ENCODE results near the gene EVC2.
"Not testable (repeated sequence)": the region's sequence is repeated elsewhere in the genome, so short reads cannot be mapped to it uniquely, and the experiment has no call there.

Gene EVC2

GRCh38 chr4:5738061-5738460 is 29.7 kb upstream of the EVC2 start:
- no peak for DNase-seq

DNA sequence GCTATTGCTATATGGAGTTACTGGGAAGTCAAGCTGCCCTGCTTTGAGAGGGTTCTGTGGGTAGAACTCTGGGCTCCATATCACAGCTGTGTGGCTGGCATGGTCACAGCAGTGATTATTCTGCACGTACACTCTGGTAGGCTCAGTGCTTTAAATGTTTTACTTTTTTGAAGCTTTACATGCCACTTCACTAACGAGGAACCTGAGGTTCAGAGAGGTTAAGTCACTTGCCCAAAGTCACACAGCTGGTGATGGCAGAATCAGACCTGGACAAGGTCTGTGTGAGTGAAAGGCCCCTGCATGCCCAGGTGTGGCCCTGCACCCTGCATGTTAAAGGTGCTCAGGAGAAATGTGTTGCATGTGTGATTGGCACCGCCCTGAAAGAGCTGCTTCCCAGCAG is 27.1 kb upstream of the EVC2 start:
- no peak for DNase-seq

DNA sequence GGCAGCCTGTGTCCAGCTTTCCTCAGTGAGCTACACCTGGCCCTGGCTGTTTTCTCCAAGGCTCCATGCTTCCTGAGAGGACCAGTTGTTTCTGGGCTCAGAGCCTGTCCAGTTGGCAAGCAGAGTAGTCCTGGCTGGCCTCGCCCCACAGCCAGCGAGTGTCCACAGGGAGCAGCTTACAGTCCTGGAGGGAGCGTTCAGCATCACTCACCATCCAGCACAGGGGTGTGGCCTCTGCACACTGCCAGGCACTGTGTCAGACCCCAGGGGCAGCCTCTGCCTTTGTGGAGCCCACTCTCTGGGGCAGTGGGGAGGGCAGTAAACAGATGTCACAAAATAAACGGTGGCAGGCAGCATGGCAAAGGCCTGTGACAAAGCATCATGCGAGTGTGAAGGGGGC is 26.5 kb upstream of the EVC2 start:
- no peak for DNase-seq

- DNase-seq = no peak
Measured at GRCh38 chr4:5732158-5732557, 23.8 kb upstream of the EVC2 start.

DNA sequence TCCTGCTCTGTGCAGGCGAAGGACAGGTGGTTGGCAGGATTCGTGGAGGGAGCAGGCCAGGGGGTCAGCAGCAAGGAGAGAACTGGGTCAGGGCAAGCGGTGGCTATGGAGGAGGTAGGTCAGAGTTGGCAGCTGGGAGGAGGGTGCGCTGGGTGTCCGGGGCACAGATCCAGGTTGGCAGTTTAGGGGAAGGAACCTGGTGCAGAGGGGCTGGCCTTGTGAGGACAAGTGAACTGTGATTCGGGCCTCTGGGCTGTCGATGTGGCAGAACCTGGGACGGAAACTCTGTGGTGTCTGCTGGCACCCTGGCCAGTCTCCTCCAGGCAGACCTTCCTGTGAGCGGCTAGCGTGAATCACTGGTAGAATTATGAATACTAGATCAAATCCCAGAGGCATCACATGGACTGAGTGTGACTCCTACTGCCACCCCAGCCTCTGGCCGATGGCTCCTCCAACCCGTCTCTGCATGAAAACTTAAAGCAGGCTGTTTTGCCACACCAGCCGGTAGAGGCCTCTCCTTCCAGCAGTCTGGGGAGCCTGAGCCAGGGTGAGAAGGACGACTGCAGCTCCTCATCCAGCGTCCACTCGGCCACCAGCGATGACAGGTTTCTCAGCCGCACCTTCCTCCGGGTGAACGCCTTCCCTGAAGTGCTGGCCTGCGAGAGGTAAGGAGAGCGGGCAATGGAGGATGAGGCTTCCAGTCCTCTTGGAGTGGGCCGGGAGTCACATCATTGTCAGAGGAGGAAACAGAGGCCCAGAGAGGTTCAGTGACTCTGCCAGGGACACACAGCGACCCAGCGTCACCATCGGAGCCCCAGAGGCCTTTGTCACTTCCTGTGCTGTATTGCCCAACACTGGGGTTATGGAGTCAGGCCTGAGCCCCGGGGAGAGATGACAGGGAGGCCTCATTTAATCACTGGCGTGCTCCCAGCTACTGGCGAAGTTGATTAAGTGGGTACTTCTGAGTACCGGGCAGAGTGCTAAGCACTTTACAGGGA is 22.9 kb upstream of the EVC2 start:
- DNase-seq = no peak

DNA sequence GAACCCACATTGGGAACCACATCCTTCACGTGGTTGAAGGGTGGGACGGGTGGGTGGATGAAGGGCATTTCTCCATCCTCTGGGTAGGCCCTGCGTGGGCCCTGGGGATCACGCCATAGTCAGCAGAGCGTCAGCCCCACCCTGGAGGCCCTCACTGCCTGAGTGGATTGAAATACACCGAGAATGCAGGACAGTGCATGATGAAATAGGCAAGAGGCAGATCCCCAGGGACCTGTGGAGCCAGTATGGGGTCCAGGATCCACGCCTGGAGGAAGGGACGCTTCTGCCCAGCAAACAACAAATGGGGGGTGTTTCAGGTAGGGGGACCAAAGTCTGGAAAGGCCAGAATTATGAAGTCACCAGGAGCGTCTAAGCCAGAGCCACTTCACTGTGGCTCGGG is 22.1 kb upstream of the EVC2 start:
- DNase-seq = no peak

DNA sequence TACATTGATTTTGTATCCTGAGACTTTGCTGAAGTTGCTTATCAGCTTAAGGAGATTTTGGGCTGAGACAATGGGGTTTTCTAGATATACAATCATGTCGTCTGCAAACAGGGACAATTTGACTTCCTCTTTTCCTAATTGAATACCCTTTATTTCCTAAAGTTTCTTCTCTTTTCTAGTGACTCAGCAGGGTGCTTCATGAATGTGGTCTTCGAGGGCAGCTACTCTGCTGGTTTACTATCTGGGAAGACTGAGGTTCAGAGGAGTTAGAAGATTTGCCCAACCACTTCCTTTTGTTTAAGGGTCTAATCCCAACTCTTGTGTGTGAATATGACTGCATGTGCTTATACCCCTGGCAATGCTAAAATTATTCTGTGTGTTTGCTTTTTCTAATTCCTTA is 20.1 kb upstream of the EVC2 start:
- not testable (repeated sequence) for DNase-seq

DNA sequence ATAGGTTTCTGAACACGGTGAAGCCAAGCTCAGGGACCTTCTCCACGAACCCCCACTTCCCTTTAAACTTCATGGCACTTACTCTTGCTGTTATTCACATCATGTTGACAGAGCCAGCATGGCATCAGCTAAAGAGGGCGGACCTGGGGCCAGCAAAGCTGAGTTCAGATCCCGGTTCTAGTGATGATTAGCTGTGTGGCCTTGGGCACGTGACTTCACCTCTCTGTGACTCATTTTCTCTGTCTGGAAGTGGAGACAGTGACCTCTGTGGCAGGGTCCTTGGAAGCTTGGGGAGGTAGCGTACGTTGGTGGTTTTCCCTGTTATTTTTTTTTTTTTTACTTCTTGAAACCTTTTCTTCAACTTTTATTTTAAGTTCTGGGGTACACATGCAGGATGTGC is 16.0 kb upstream of the EVC2 start:
- no peak for DNase-seq

GRCh38 chr4:5722328-5722727 is 14.0 kb upstream of the EVC2 start:
- no peak for DNase-seq

DNA sequence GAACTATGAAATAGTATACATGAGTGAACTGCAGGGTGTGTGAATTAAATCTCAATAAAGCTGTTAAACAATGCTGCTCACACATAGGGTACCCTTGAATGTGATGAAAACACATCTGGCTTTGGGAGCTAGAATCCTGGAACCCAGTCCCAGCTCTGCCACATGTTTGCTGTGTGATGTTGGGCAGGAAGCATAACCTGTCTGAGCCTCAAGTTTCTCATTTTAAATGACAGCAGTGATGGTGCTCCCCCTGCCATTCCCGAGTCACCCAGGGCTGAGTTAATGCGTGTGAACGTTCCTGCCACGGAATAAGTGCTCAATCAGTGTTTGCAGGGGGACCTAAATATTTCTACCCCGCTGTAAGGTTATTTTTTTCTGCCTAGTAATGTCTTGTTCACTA is 13.6 kb upstream of the EVC2 start:
- no peak for DNase-seq

DNA sequence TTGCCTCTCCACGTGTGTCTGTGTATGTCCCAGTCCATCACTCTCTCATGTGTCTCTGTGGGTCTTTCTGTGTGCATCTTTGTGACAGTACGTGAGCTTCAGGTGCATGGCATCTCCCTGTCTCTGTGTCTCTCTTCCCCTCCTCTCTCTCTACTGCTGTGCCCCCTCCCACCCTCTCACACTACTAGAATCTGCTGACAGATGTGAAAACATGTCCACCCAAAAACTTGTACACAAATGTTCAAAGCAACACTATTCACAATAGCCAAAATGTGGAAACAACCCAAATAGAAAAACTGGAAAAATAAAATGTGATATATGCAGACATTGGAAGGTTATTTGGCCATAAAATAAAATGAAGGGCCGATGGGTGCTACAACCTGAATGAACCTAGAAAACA is 12.6 kb upstream of the EVC2 start:
- DNase-seq = no peak

DNA sequence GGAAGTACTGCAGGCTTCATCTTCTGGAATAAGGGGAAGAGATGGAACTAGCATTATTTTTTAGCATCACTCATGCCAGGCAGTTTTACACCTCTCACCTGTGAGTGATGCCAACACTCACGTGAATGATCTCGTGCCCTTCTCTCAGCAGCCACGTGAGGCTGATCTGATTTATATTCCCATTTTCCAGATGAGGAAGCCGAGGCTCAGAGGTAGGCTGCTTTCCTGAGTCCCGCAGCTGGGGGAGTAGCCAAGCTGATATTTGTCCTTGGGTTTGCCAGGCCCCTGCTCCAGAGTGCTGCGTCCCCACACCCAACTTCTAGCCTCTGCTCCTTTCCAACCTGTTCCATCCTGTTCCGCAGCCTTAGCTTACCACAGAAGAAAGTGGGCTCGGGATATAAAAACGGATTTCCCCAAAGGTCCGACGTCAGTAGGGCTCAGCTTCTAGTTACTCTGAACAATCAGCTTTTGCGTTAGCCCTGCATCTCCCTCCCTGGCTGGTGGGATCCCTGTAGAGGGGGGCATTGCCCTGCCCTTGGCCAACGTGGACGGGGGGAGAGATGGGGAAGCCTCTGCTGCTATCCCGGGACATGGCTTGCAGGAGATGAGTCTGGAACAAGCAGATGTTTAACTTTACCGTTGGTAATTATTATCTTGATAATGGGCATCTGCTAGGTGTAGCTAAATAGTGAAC is 11.9 kb upstream of the EVC2 start:
- no peak for DNase-seq

GRCh38 chr4:5719350-5720055 is 11.1 kb upstream of the EVC2 start:
- DNase-seq = no peak

DNA sequence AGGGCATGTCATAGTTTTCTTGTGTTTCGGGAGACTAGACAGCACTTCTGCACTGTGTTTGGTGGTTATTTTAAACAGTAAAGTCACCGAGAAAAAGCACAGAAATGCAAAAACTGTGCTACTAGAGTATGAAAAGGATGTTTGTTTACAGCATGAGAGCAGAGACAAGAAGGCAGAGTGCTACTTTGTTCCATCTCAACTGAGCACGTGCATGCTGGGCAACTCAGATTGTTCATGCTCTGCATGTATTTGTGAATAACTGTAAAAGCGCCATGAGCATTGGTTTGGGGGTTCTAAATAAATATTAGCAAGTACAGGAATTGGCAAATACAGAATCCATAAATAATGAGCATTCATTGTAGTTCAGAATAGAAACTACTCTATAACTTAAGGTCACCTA is 10.1 kb upstream of the EVC2 start:
- DNase-seq = no peak

DNA sequence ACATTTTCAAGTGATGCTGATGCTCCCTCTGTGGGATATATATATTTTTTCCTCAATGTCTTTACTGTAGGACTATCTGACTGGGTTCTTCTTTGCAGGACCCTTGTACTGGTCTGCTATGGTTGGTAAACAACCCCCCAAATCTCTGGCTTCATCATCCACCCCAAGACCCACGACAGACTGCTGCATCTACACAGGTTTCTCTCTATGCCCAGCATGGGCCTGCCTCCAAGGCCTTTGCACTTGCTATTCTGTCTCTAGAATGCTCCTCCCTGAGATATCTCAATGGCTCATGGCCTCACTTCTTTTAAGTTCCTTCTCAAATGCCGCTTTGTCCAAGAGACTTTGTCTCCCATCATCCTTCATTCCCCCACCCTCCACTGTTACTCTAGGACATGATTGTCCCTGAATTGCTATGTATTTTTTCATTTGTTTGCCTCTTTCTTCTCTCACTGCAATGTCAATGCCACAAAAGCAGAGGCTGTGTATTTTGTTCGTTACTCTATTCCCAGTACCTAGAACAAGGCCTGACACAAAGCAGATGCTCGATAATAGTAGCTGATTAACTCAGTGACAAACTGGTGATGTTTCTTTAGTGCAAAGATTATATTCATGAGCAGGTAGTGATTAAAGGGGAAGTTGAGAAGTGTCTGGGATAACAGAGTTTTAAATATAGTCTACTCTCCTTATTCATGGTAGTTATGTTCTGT is 9.2 kb upstream of the EVC2 start:
- no peak for DNase-seq

DNA sequence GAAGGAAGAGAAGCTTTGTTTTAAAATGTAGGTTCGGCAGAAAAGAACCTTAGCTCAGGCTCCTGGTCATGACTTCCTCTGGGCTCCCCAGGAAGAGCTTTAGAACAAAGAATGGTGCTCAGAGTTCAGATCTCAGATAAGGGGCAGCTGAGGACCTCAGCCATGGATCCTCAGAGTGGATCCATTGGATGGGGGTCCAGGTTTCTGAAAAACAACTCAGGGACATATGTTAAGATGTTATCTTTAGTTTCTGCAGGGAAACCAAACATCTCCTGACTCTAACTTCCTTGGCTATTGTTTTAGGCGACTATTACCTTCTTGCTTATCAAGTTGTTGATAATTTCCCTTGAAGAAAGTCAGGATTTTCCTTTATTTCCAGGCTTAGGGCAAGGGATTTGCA is 8.0 kb upstream of the EVC2 start:
- DNase-seq = no peak

GRCh38 chr4:5715357-5715756 is 7.0 kb upstream of the EVC2 start:
- no peak for DNase-seq

DNA sequence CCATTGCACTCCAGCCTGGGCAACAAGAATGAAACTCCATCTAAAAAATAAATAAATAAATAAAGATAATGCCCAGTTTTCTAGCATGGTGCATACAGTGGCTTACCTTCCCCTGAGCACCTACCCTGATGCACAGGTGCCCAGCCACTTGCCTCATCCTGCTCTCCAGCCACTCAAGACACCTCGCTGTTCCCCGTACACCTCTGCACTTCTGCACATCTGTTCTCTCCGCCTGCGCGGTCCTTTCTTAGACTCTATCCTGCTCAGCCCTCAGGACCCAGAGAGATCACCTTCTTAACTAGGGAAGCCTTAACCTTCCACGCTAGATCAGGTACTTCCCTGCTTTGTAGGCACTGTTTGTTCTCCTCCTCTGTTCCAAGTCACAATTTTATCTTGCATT is 5.5 kb upstream of the EVC2 start:
- DNase-seq = no peak

DNA sequence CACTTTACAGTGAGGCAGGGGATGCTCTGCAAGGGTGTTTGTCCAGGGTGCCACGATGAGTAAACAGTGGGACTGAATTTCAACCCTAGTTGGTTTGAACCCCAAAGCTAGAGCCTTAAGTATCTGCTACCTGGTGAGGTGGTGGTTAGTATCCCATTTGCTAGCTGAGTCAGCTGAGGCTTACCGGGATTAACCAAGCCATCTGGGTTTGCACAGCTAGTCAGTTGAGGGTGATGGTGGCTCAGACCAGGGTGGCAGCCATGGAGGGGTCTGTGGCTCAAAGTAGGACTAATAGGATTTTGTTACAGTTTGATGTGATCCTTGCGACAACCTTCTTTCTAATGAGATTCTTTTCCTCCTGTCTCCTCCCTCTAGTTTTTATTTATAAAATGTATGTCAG is 4.6 kb upstream of the EVC2 start:
- no peak for DNase-seq

DNA sequence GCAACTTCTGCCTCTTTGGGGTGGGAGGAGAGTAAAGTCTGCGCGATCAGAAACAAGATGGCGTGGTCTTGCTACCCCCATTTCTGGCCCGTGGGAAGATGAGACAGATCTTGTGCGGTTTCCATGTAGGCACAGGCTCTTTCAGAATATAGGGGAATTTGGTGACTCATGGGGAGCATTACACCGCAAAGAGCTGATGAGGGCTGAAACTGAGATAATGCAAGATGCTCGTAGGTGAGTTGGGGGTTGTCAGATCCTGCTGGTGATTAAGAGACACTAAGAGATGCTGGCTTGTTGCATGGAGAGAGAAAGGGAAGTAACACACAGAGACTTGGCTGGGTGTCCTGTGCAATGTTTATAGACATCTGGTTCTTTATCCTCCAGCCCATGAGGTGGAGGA is 4.2 kb upstream of the EVC2 start:
- DNase-seq = no peak

DNA sequence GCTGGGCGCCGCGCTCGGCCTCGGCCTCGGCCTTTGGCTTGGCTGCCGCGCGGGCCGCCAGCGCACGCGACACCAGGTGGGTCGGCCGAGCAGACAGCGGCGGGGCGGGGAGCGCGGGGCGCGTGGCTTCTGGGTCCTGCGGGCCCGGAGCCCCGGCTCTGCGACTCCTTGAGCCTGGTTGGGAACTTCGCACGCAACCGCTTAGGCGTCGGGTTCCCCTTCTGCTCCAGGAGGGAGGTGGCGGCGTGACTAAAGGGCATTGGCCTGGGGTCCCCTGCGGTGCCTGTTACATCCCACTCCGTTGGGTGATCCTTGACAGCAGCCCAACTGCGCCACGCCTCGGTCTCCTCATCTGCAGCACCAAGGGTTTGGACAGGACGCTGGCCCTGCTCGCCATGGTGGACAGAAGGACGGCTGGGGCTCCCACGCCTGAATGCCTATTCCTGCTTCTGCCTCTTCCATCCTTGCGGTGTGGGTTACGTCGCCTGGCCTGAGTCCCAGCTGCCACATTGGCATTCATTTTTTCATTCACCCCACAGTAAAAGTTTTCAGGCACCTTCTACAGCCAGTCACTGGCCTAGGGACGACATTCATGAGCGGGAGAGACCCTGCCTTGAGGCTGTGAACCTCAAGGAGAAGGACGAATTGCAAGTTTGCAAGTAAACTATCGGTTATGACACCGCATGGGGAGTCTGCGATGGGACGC is 3.3 kb upstream of the EVC2 start:
- no peak for DNase-seq

DNA sequence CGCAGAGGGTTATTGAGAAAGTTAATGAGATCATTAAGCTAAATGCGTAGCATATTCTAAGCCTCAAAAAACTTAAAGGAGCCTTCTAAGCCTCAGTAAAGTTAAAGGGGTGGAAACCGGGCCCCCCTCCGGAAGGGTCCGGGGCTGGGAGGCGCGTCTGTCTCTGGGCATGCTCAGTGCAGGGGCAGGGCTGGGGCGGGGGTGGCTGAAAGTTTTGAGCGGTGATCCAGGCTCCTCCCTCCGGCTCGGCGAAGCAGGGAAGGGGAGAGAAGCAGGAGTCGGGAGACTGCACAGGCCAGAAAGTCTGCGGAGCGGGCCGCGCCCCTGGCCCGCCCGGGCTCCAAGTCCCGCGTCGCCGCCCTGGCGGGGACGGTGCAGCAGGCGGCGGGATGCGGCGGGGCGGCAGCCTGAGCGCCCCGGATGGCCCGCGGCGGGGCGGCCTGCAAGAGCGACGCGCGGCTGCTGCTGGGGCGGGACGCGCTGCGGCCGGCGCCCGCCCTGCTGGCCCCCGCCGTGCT is 2.7 kb upstream of the EVC2 start, which contains the start of gene EVC:
EVC (plus strand) TSS at position 241 of the 518 bp plus-strand sequence; CDS start at position 421, 180 bp downstream.
- DNase-seq = no peak

Data from NCI-H1436 treated with DMSO at 0.1 percent for 48 hours (cell line).